HAP-1 (cell line): Measurements from ENCODE around the gene FDXACB1.

ENCODE experiments used
- DNase-seq, 2 experiments: peaks; one replicate each; pipeline ENCODE4 v3.0.0-alpha.2; 2016 to 2020; ENCODE audit warnings: low spot score in 2 of 2
- H3K27me3 ChIP-seq: fragments of 250-450 bp; sonication (Bioruptor Pico); 2 replicates; pipeline ENCODE4 v1.5.1; 2020; ENCODE audit warnings: low read depth, mild to moderate bottlenecking, moderate library complexity
- H3K36me3 ChIP-seq: fragments of 250-450 bp; sonication (Bioruptor Pico); replicated peaks from 2 replicates; pipeline ENCODE4 v1.5.1; 2020; ENCODE audit warnings: mild to moderate bottlenecking
- H3K4me1 ChIP-seq: fragments of 250-450 bp; sonication (Bioruptor Pico); 2 replicates; pipeline ENCODE4 v1.5.1; 2020; ENCODE audit warnings: mild to moderate bottlenecking
- H3K4me3 ChIP-seq: fragments of 250-450 bp; sonication (Bioruptor Pico); 2 replicates; pipeline ENCODE4 v1.5.1; 2020; ENCODE audit warnings: mild to moderate bottlenecking, moderate library complexity
- H3K9me3 ChIP-seq: fragments of 250-450 bp; sonication (Bioruptor Pico); 2 replicates; pipeline ENCODE4 v1.5.1; 2020; ENCODE audit warnings: mild to moderate bottlenecking, moderate library complexity
- in situ Hi-C: fragments of 300-500 bp; cut with MboI; formaldehyde crosslinking; loops from 3 replicates; pipeline ENCODE4 v1.14.3; 2020; ENCODE audit warnings: low sequenced_read_pairs, inconsistent platforms, mixed read lengths

The FDXACB1 gene, protein sequence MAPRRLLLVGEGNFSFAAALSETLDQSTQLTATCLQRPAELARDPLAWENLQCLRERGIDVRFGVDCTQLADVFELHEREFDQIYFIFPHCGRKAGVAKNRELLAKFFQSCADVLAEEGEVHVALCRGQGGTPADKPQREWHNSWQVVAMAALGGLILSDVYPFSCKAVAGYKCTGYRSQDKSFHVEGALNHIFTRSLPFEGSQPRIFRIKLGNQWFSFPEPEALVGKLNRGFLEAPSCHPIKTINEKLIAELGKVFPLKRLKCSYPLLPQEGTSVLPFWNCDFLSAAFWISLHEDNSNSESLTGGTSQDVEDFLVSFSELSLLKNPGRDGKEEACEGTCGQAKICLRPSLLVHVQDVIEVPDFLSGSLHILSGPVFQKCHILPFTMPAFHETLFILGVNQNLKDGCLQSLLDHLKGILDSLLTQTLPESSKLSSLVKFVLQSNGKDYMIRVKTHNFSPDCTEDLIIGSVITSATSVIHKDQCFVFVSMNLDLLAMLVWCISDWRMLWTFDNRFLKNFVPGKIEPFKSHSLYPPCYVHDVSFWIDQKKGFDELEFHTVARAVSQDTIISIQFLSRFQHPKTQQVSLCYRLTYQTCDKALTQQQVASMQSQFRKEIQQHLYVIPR

DNA sequence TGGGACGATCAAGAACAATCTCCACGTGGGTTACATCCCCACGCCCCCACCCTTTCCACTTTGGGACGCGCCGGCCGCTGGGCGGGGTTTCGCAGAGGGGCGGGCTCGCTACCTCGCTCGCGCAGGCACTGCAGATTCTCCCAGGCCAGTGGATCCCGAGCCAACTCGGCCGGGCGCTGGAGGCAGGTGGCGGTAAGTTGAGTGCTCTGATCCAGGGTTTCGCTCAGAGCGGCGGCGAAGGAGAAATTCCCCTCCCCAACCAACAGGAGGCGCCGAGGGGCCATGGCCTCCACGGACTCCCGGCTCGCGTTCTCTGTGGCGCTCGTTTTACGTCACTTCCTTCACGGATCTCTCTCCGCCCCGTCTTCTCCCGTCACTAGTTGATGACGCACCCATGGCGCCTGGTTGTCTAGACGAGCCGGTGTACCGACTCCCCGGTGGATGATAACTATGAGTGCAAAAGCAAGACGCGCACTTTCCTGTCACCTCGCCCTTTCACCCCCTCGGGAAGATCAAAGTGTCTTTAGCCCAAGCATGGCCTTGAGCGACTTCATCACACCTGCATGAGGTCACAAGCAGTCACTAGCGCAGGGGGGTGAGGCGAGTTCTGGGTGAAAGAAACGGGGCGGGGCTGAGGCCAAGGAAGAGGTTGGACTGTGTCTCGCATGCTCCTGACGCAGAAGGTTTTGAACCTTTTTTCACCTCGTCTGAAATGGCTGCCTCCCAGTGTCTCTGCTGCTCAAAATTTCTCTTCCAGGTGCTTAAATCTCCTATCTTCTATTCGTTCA is at the start of gene FDXACB1, which contains the start of gene CFAP68:
FDXACB1 (minus strand) TSS at position 317 of the 788 bp plus-strand sequence; CDS start at position 284, 33 bp downstream.
CFAP68 (plus strand) TSS at position 693 of the 788 bp plus-strand sequence; CDS start at position 713, 20 bp downstream.
- in situ Hi-C loops = loop anchor here (10.0 kb wide), 1 partner anchor 206 kb away; the partner anchor contains the start of genes SDHD and TIMM8B
- Histone ChIP-seq H3K4me3 (peak within 1 kb of the TSS; percentile 66), H3K9me3 (no peaks in the 10 kb centered on the region), H3K4me1 (peaks cover 10% of the 10 kb centered on the region), H3K36me3 (no peaks in the 10 kb centered on the region), H3K27me3 (no peaks in the 10 kb centered on the region)
- peak; percentile 96 to 97 for DNase-seq

DNA sequence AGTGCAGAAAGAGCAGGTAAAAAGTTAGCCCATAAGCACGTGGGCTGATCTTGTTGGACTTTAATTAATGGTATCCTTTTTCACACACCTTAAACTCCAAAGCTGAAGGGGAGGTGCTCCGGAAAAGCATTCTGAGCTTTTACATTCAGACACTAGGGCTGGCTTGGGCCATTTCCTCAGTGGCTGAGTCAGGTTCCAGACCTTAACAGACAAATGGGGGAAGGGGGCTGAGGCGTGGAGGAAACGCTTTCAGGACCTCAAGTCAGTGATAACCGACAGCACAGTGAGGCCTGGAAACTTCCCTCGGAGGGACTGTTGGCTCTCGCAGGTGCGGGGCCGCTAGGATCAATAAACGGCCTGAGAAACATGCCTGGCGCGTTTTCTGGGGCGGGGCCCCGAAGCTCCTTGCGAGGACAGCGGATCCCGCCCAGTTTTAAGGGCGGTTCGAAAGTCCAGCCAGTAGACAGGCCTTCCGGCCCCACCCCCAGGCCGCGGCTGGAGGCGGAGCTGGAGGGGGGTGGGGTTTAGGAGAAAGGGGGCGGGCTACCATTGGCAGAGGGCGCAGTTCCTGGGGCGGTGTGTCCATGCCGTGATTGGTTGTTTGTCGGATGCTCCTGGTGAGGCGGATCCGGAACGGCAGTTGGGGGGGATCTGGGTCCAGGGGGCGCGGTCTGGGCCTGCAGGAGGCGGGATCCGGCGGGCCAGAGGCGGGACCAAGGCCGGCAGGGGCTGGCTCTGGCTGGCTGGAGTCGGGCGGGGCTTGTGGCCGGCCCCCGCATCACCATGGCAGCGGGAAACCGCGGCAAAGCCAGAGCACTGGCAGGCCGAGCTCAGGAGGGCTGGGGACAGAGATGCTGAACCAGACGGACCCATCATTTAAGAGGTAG is 47.8 kb upstream of the FDXACB1 start:
- in situ Hi-C loops = no loop called here
- Histone ChIP-seq H3K4me1 (peaks cover 14% of the 10 kb centered on the region), H3K36me3 (no peaks in the 10 kb centered on the region), H3K4me3 (peak overlapping the region; percentile 20), H3K27me3 (no peaks in the 10 kb centered on the region), H3K9me3 (no peaks in the 10 kb centered on the region)
- DNase-seq = peak; percentile 89 to 97

DNA sequence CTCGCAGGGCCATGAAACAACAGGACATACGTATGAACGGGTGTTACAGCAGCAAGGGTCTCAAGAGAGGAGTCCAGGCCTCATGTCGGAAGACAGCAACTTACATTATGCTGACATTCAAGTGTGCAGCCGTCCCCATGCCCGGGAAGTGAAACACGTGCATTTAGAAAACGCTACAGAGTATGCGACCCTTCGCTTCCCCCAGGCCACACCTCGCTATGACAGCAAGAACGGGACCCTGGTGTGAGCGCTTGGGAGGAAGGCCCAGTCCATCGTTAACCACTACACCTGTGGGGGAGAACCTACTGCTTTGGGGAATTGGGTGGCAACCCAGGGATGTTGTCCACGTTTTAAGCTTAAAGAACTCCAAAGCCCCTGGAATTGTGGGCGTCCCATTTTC is 47.0 kb upstream of the FDXACB1 start:
- Histone ChIP-seq H3K36me3 (no peaks in the 10 kb centered on the region), H3K4me3 (no peak overlapping the region), H3K4me1 (peaks cover 12% of the 10 kb centered on the region), H3K27me3 (no peaks in the 10 kb centered on the region), H3K9me3 (no peaks in the 10 kb centered on the region)
- no peak for DNase-seq
- in situ Hi-C loops = no loop called here

DNA sequence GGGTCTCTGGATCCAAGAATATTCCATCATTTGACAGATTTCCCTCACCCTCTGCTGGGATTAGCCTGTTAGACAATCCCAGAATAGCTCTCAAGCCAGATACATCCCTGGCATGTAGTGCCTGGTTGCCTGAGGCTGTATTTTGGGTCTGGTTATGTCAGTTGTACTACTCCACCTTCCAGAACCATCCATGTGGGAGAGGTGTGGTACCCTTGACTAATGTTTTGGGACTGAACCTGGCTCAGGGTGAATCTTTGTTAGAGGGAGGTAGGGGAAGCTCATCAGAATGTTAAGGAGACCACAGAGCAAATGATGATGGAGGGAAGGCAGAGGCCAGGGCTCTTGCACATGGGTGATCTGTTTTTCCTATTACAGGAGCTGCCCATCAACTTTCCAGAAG is 45.0 kb upstream of the FDXACB1 start:
- H3K36me3 ChIP-seq = no peaks in the 10 kb centered on the region
- no peaks in the 10 kb centered on the region for H3K9me3 ChIP-seq
- H3K4me3 ChIP-seq = no peak overlapping the region
- in situ Hi-C loops = no loop called here
- DNase-seq = no peak
- H3K4me1 ChIP-seq = peaks cover 12% of the 10 kb centered on the region
- no peaks in the 10 kb centered on the region for H3K27me3 ChIP-seq

DNA sequence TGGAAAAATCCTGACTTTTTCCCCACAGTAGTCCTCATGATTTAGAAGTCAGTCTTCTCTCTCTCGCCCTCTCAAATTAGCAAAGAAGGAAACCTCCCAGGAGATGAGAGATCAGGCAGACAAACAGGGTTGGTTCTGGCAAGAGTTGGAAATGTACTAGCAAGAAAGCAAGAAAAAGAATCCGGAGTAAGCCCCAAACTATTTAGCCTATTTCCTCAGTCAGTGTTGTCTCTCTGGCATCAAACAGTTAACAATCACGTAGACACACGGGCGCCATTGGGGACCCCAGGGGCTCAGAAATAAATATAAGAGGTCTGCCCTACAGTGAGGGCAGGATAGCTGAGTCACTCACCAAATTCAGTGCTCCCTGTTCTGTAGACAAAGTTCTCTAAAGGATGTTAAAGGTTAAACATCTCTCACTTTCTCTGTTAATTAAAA is 44.4 kb upstream of the FDXACB1 start:
- no peak overlapping the region for H3K4me3 ChIP-seq
- DNase-seq = no peak
- in situ Hi-C loops = no loop called here
- H3K36me3 ChIP-seq = no peaks in the 10 kb centered on the region
- H3K27me3 ChIP-seq = no peaks in the 10 kb centered on the region
- no peaks in the 10 kb centered on the region for H3K9me3 ChIP-seq
- peaks cover 12% of the 10 kb centered on the region for H3K4me1 ChIP-seq

DNA sequence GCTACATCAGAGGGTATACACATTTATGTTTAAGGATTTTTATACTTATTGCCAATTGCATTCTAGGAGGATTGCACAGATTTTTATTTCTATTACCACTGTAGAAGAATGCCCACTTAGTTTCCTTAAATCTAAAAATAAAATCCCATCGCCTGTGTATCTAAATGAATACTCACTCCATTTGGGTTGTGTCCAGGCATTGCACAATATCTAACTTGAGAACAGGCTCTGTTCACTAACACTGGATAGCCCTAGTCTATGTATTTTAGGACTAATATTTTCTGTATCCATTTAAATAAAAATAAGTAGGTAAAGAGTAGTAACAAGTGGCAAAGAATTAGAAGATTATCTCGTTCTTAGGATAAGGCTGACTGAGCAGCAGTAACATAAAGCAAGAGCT is 43.8 kb upstream of the FDXACB1 start:
- no peak for DNase-seq
- Histone ChIP-seq H3K4me1 (peaks cover 12% of the 10 kb centered on the region), H3K36me3 (no peaks in the 10 kb centered on the region), H3K9me3 (no peaks in the 10 kb centered on the region), H3K4me3 (no peak overlapping the region), H3K27me3 (no peaks in the 10 kb centered on the region)
- in situ Hi-C loops = no loop called here

DNA sequence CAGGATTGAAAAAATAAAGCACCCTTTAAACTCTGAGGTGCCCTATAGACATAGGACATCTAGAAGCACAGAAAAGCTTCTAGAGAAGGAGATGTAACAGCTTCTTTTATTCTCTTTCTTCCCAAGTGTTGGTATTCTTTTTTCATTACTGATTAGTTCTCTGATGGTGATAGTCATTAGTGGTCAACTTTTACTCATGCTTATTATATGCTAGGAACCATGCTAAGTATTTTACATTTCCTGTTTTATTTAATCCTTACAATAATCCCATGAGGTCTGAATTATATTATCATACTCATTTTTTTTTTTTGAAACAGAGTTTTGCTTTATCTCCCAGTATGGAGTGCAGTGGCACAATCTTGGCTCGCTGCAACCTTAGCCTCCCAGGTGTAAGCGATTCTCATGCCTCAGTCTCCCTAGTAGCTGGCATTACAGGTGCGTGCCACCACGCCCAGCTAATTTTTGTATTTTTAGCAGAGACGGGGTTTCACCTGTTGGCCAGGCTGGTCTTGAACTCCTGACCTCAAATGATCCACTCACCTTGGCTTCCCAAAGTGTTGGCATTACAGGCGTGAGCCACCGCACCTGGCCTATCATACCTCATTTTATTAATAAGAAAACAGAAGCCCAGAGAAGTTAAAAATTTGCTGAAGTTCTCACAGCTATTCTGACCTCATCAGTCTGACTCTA is 42.7 kb upstream of the FDXACB1 start:
- H3K4me1 ChIP-seq = peaks cover 7% of the 10 kb centered on the region
- H3K9me3 ChIP-seq = no peaks in the 10 kb centered on the region
- DNase-seq = no peak
- no peaks in the 10 kb centered on the region for H3K27me3 ChIP-seq
- in situ Hi-C loops = no loop called here
- H3K36me3 ChIP-seq = no peaks in the 10 kb centered on the region
- no peak overlapping the region for H3K4me3 ChIP-seq

DNA sequence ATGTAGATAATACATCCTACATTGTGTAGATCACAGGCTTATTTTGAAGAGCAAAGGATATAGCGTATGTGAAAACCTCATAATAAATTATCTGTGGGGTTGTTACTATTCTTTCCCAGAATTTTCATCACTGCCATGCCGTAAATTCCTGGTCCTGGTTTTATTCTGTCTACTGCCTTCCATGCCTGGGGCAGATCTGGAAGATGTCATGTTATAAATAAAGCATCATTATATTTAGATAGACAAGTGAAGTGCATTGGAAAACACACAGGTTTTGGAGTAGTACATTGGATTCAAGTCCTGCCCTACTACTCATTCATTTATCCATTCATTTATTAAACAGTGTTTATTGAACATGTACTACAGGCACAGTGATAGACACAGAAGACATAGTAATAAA is 41.9 kb upstream of the FDXACB1 start:
- H3K36me3 ChIP-seq = no peaks in the 10 kb centered on the region
- peaks cover under 1% of the 10 kb centered on the region; the same call in 1 of the 2 replicates for H3K4me1 ChIP-seq
- H3K4me3 ChIP-seq = no peak overlapping the region
- no peaks in the 10 kb centered on the region for H3K9me3 ChIP-seq
- in situ Hi-C loops = no loop called here
- H3K27me3 ChIP-seq = no peaks in the 10 kb centered on the region
- DNase-seq = no peak

DNA sequence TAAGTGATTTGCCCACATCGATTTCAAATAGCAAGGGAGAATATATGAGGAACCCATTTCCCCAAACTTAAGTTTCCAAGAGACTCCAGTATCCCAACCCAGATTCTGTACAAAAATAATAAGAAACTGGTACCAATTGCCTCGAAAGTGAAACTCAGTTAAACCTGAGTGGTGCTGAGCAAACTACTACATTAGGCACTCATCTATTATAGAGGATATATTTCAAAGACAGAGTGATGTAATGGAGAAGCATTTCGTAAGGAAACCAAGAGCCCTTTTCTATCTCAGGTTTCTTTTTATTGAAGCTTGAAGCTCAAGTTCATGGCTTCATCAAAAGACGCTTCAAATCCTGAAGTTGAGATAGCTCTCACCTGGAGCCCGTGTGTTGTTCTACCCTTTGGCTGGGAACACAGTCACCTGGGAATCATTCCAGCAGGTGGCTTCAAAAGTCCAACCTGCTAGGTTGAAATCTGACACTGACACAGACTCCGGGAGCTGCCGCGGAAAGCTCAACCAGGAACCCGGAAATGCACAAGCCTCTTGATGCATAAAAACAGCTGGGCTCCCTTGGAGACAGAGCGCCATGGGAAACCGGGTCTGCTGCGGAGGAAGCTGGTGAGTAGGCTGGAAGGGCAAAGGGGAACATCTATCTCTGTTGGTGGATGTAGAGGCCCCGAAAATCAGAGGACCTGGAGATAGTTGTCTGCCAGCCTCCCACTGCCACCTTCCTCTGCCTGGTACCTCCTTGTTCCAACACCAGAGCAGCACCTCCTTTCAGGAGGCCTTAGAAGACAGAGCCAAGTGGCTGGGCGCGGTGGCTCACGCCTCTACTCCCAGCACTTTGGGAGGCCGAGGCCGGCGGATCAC is 39.7 kb upstream of the FDXACB1 start, which contains the start of gene C11orf52:
C11orf52 (plus strand) TSS at position 524 of the 867 bp plus-strand sequence; CDS start at position 584, 60 bp downstream.
- DNase-seq = no peak

DNA sequence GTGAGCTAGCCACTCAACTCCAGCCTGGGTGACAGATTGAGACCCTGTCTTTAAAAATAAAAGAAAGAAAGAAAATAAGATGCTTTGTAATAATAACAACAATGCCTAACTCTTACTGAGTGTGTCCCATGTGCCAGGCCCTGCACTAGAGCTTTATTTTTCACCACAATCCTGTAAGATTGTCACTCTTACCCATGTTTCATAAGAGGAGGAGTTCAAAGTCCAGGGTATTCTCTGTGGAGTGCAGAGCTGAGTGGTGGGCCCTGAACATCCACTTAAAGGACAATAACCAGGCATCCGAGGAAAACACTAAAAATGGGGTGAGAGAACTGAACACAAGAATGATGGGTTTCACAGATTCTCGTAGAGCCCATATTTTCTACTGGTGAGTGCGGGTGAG is 38.8 kb upstream of the FDXACB1 start:
- no peak for DNase-seq
- in situ Hi-C loops = no loop called here
- no peaks in the 10 kb centered on the region for H3K36me3 ChIP-seq

More for the DNA sequence above, 39.7 kb upstream of the FDXACB1 start, which contains the start of gene C11orf52:
- Histone ChIP-seq H3K4me1 (peaks cover 8% of the 10 kb centered on the region), H3K9me3 (no peaks in the 10 kb centered on the region), H3K27me3 (no peaks in the 10 kb centered on the region), H3K4me3 (no peak within 1 kb of the TSS), H3K36me3 (no peaks in the 10 kb centered on the region)
- in situ Hi-C loops = no loop called here

DNA sequence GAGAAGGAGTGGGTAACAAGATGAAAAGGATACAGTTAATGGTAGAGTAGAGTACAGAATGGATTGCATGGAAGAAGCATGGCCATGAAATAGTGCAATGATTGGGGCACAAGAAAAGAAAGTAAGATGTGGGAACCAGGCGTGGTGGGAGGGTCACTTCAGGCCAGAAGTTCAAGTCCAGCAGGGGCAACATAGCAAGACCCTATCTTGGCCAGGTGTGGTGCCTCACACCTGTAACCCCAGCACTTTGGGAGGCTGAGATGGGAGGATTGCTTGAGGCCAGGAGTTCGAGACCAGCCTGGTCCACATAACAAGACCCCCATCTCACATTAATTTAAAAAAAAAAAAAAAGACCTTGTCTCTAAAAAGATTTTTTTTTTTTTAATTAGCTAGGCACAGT is 38.3 kb upstream of the FDXACB1 start:
- in situ Hi-C loops = no loop called here
- no peaks in the 10 kb centered on the region for H3K27me3 ChIP-seq
- H3K36me3 ChIP-seq = no peaks in the 10 kb centered on the region
- H3K4me3 ChIP-seq = no peak overlapping the region
- no peak for DNase-seq
- peaks cover 8% of the 10 kb centered on the region for H3K4me1 ChIP-seq
- H3K9me3 ChIP-seq = no peaks in the 10 kb centered on the region

More for the DNA sequence above, 38.8 kb upstream of the FDXACB1 start:
- Histone ChIP-seq H3K4me3 (no peak overlapping the region), H3K9me3 (no peaks in the 10 kb centered on the region), H3K4me1 (peaks cover 8% of the 10 kb centered on the region), H3K27me3 (no peaks in the 10 kb centered on the region)

DNA sequence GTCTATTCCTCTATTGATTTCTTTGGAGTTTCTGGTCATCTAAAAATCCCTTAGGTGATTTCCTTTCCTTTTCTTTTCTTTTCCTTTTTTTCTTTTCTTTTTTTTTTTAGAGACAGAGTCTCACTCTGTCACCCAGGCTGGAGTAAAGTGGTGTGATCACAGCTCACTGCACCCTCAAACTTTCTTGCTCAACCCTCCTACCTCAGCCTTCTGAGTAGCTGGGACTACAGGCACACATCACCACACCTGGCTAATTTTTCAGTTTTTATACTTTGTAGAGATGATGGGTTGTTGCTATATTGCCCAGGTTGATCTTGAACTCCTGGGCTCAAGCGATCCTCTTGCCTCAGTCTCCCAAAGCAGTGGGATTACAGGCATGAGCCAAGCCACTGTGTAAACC is 37.8 kb upstream of the FDXACB1 start:
- H3K27me3 ChIP-seq = no peaks in the 10 kb centered on the region
- in situ Hi-C loops = no loop called here

More for the DNA sequence above, 37.8 kb upstream of the FDXACB1 start:
- Histone ChIP-seq H3K9me3 (no peaks in the 10 kb centered on the region), H3K4me1 (peaks cover 8% of the 10 kb centered on the region), H3K36me3 (no peaks in the 10 kb centered on the region), H3K4me3 (no peak overlapping the region)
- DNase-seq = no peak
